Right lobe of liver (tissue), 6 donors: Measurements from ENCODE around the gene MXD3. TPM values are rescaled to one million over a fixed set of nuclear protein-coding genes. Genes with fewer than 3 reads are reported as not detected.
A peak's percentile ranks its signal among the peaks of the same experiment; 100 is the strongest.

Source experiments
- ATAC-seq, 4 donors: fragments of 200-7000 bp; cut with Tn5 transposase; one replicate each; pipeline ENCODE4 v1.9.1; 2020; ENCODE audit warnings: mild to moderate bottlenecking in 4 of 4, moderate library complexity in 4 of 4
- DNase-seq, 3 donors: peaks; one replicate each; pipeline ENCODE4 v3.0.0-alpha.2; 2020
- H3K27ac ChIP-seq, 3 donors: fragments of 200-600 bp; one replicate each; pipeline ENCODE4 v1.8.0; 2022
- H3K27me3 ChIP-seq, 2 donors: fragments of 200-600 bp; one replicate each; pipeline ENCODE4 v1.8.0; 2022
- H3K36me3 ChIP-seq, 4 donors: fragments of 200-600 bp; sonication (generic) in 1 of 4; one replicate each; pipeline versions ENCODE4 v1.5.1 to v1.8.0; 2017 to 2022; ENCODE audit warnings: control low read depth in 1 of 4
- H3K4me1 ChIP-seq, 4 donors: fragments of 200-600 bp; sonication (generic) in 1 of 4; one replicate each; pipeline versions ENCODE4 v1.5.1 to v1.8.0; 2017 to 2022; ENCODE audit warnings: control low read depth in 1 of 4
- H3K4me3 ChIP-seq, 3 donors: fragments of 200-600 bp; one replicate each; pipeline ENCODE4 v1.8.0; 2022
- H3K9me3 ChIP-seq, 4 donors: fragments of 200-600 bp; sonication (generic) in 1 of 4; one replicate each; pipeline versions ENCODE4 v1.5.1 to v1.8.0; 2017 to 2022; ENCODE audit warnings: control low read depth in 1 of 4
- POLR2A ChIP-seq: fragments of 450-650 bp; IDR thresholded peaks from one replicate; pipeline ENCODE4 v1.6.1; 2017; ENCODE audit warnings: antibody characterized with exemption, mild to moderate bottlenecking
- WGBS: methylation state at CpG from one replicate; pipeline ENCODE4 v1.1.6; 2018; ENCODE audit warnings: low coverage, low lambda C conversion rate; ENCODE audit not compliant: insufficient coverage; ENCODE audit errors: missing lambda C conversion rate; 5-methylcytosine and 5-hydroxymethylcytosine counted together
- intact Hi-C, 2 donors: fragments of 100-400 bp; cut with DNase I; formaldehyde crosslinking; loops; one replicate each; pipeline versions ENCODE4 v1.11.2 to v1.14.1; 2022
- total RNA-seq, 6 experiments: library from RNA; depleted of rRNA in 2 of 6; stranded (reverse); fragments of >200 nt in 2 of 6; fragmentation: NEBNext Ultra II Directional in 3 of 6; extraction: Animal tissue kit (Norgen Biotek cat#: 25700) in 3 of 6; gene quantifications; one replicate each; pipeline versions ENCODE4 v1.1.0 to v1.2.4, GENCODE V29; 2016 to 2023
- TF ChIP-seq, protein P1 (sequence below), 4 donors: fragments of 200-600 bp in 3 of 4; fragments of 450-650 bp in 1 of 4; IDR thresholded peaks; one replicate each; pipeline versions ENCODE4 v1.5.1 to v1.8.0; 2016 to 2022; ENCODE audit warnings: antibody characterized with exemption in 4 of 4, mild to moderate bottlenecking in 2 of 4
- donor health status: DM: no; HTN: yes; CAD: no.
- donor health status: DM: no; HTN: no; CAD: no.
- donor health status: DM: no; HTN: no; CAD: no.
- donor health status: DM: no; HTN: yes; CAD: no.
- donor health status: DM: no; HTN: yes; CAD: no.

Gene MXD3
- total RNA-seq, 6 experiments from 2014 or later, result 2.2 to 6.2 (median 4.9) TPM

DNA sequence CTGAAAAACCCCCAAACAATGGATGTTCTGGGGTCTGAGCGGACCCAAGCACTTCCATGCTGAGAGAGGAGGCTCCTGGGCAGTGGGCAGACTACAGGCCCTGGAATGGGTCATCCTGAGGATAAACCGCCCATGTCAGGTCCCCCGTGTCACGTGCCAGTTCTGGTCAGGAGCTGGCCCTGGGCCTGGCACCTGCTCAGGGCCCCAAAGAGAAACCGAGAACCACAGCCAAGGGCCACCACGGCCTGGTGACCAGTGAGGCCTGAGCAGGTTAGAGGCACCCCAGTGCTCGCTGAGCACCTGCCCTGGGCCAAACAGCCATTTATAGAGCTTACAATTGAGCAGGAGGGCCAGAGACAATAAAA lies 24.0 kb upstream of the MXD3 start:
- intact Hi-C loops, result no loop called here
- TF ChIP-seq, protein P1, sequence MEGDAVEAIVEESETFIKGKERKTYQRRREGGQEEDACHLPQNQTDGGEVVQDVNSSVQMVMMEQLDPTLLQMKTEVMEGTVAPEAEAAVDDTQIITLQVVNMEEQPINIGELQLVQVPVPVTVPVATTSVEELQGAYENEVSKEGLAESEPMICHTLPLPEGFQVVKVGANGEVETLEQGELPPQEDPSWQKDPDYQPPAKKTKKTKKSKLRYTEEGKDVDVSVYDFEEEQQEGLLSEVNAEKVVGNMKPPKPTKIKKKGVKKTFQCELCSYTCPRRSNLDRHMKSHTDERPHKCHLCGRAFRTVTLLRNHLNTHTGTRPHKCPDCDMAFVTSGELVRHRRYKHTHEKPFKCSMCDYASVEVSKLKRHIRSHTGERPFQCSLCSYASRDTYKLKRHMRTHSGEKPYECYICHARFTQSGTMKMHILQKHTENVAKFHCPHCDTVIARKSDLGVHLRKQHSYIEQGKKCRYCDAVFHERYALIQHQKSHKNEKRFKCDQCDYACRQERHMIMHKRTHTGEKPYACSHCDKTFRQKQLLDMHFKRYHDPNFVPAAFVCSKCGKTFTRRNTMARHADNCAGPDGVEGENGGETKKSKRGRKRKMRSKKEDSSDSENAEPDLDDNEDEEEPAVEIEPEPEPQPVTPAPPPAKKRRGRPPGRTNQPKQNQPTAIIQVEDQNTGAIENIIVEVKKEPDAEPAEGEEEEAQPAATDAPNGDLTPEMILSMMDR (IDR thresholded peaks at IDR 0.05), result no peak
- TF ChIP-seq POLR2A, result no peak
- Histone ChIP-seq H3K27ac (peak overlapping the region in 2 of 3 donors; percentile 3 to 64), H3K27me3 (no peaks in the 10 kb centered on the region), H3K4me3 (no peak overlapping the region), H3K9me3 (no peaks in the 10 kb centered on the region), H3K36me3 (peaks cover 0 to 72% (median 41%) of the 10 kb centered on the region in 4 donors), H3K4me1 (peaks cover 0 to 30% (median 4%) of the 10 kb centered on the region in 4 donors)
- ATAC-seq (peak in 3 of 4 donors; percentile 42 to 69 (median 62)), DNase-seq (peak in 1 of 3 donors; percentile 65)
- no CpG with 5 or more reads among the region's 7 CpGs for WGBS

DNA sequence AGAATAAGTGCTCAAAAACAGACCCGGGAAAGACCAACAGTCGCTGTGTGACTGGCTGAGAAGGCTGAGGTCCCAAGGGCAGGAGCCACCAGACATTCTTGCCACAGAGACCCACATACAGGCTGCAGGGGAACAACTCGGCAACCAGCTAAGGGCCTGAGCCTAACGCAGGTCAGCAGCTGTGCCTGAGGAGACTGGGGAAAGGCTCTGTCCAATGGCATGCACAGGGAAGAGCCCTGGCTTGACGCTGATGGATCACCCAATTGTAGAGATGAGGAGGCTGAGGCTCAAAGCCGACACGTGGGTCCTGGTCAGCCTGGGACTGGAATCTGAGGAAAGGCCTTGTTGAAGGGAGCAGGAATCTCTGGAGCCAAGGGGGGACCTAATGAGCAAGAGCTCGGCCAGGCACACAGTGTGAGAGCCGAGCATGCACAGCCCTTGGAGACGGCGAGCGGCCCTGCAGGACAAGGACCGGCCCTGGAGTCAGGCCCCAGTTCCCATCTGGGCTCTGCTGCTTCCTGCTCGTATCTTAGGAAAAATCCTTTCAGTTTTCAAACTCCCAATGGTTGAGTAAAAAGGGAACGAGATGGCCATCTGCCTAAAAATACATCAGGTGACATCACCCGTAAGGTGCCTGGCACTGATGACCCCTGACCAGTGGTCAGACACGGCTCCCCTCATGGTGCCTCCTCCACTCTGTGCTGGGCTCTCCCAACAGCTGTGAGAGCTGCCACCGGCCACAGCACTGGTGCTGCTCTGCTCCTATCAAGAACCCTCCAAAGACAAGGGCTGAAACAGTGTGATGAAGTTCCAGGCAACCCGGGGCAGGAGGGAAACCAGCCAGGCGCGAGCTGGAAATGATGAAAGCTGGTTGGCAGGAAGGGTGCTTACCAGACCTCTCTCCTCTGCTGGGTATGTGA lies 23.3 kb upstream of the MXD3 start:
- intact Hi-C loops, result no loop called here
- Histone ChIP-seq H3K4me1 (peaks cover 0 to 30% (median 4%) of the 10 kb centered on the region in 4 donors), H3K4me3 (no peak overlapping the region), H3K9me3 (no peaks in the 10 kb centered on the region), H3K36me3 (peaks cover 0 to 72% (median 43%) of the 10 kb centered on the region in 4 donors), H3K27ac (peak overlapping the region in 2 of 3 donors; percentile 3 to 64), H3K27me3 (no peaks in the 10 kb centered on the region)
- DNase-seq (peak in 1 of 3 donors; percentile 59), ATAC-seq (peak; percentile 7 to 70 (median 68))
- 41% methylated on average over 4 of the region's 21 CpGs for WGBS
- TF ChIP-seq, protein P1 (IDR thresholded peaks at IDR 0.05), result no peak
- TF ChIP-seq POLR2A, result no peak

DNA sequence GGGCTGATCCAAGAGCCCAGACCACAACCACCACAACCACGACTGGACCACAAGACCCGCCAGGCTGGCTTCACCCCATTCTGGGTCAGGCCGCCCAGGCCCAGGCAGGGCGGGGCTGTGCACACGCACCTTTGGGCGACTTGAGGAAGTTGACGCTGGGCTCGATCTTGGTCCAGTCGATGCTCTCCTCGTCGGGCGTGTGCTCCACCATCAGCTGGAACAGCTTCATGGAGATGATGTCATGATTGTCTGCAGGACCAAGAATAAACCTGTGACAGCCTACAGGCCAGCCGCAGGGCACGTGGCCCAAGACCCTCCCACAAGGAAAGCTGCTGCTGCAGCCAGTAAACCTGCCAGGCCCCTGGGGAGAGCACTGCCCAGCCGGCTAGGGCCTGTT lies 22.5 kb upstream of the MXD3 start:
- Histone ChIP-seq H3K4me1 (peaks cover 0 to 25% (median 4%) of the 10 kb centered on the region in 4 donors), H3K27me3 (no peaks in the 10 kb centered on the region), H3K27ac (no peak overlapping the region), H3K9me3 (no peaks in the 10 kb centered on the region), H3K4me3 (no peak overlapping the region), H3K36me3 (peaks cover 0 to 69% (median 40%) of the 10 kb centered on the region in 4 donors)
- no peak for ATAC-seq
- TF ChIP-seq POLR2A, result no peak
- TF ChIP-seq, protein P1 (IDR thresholded peaks at IDR 0.05), result no peak
- intact Hi-C loops, result no loop called here
- WGBS, result 92% methylated on average over 2 of the region's 15 CpGs
- DNase-seq, result peak in 1 of 3 donors; percentile 39

DNA sequence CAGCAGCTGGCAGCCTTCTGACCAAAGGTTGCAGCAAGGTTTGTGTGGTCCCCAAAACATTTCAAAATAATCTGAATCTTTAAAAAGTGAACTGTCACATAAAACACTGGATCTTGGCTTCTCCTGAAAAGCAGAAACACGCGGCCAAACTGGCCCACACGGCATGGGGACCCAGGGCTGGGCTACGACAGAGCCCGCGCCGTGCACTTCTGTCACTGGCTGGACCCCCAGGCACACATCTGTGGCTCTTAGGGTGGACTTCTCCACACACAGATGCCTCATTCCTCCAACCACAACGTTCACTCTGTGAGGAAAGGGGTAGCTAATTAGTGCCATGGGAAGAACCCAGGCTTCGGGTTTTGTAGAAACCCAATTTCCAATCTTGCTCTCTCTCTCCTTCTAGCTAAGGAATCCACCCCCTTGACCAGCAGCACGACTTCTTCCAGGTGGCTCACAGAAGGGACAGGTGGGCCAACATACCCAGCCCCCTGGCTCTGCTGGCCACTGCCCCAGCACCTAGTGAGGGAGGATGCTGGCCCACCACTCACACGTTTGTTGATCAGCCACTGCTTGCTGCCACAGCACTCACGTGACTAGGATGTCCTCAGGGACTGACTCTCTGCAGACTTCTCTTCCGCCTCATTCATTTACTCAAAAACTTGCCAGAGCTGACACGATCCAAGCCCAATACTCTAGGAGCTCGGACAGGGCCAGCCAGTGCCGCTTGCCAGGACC lies 21.9 kb upstream of the MXD3 start:
- Histone ChIP-seq H3K9me3 (no peaks in the 10 kb centered on the region), H3K27me3 (no peaks in the 10 kb centered on the region), H3K36me3 (peaks cover 0 to 69% (median 38%) of the 10 kb centered on the region in 4 donors), H3K4me1 (peaks cover 0 to 25% (median 4%) of the 10 kb centered on the region in 4 donors), H3K27ac (no peak overlapping the region), H3K4me3 (no peak overlapping the region)
- WGBS, result 84% methylated on average over 7 of the region's 16 CpGs
- ATAC-seq (no peak), DNase-seq (peak in 1 of 3 donors; percentile 46)
- TF ChIP-seq POLR2A, result no peak
- TF ChIP-seq, protein P1 (IDR thresholded peaks at IDR 0.05), result no peak
- intact Hi-C loops, result no loop called here
